H1 (cell line): ENCODE results near the gene NRN1L. TPM values are rescaled to one million over a fixed set of nuclear protein-coding genes. Genes with fewer than 3 reads are reported as not detected.

Experiments
- CTCF ChIA-PET: fragments of 300-600 bp; sonication (Branson Sonifier 250); formaldehyde crosslinking; loops from one replicate; lab custom pipeline; 2021; ENCODE audit not compliant: partially characterized antibody; lab: Charles Lee
- POLR2A ChIA-PET: fragments of 300-600 bp; sonication (Branson Sonifier 250); formaldehyde crosslinking; loops from one replicate; lab custom pipeline; 2021; ENCODE audit warnings: inconsistent platforms; ENCODE audit not compliant: partially characterized antibody; lab: Charles Lee
- DNase-seq, 2 experiments: peaks; one replicate each; pipeline versions ENCODE4 v3.0.0 to v3.0.0-alpha.2; 2010 to 2022; ENCODE audit warnings: low spot score in 2 of 2, low read depth in 1 of 2, mixed read lengths in 1 of 2
- FAIRE-seq: peaks from 2 replicates; lab custom pipeline; 2011; peaks lifted over from hg19 to GRCh38; lab: Jason Lieb, UNC
- H2AFZ ChIP-seq: 2 replicates; pipeline ENCODE4 v1.8.1; 2012; ENCODE audit warnings: low read length, inconsistent platforms
- H2AK5ac ChIP-seq: 2 replicates; pipeline ENCODE4 v1.6.1; 2013; ENCODE audit warnings: low read depth, low read length
- H2BK120ac ChIP-seq: replicated peaks from 2 replicates; pipeline ENCODE3; 2013; ENCODE audit warnings: low read depth, low read length, inconsistent platforms
- H2BK12ac ChIP-seq: 2 replicates; pipeline ENCODE4 v1.6.1; 2013; ENCODE audit warnings: low read depth, low read length
- H2BK15ac ChIP-seq: 2 replicates; pipeline ENCODE4 v1.6.1; 2013; ENCODE audit warnings: low read length
- H2BK20ac ChIP-seq: 2 replicates; pipeline ENCODE4 v1.6.1; 2013; ENCODE audit warnings: low read length
- H2BK5ac ChIP-seq: 2 replicates; pipeline ENCODE4 v1.6.1; 2013; ENCODE audit warnings: low read depth, low read length
- H3K14ac ChIP-seq: 2 replicates; pipeline ENCODE4 v1.6.1; 2013; ENCODE audit warnings: inconsistent platforms; ENCODE audit not compliant: insufficient read length
- H3K18ac ChIP-seq: 2 replicates; pipeline ENCODE4 v1.6.1; 2013; ENCODE audit warnings: low read length; ENCODE audit errors: extremely low read depth
- H3K23ac ChIP-seq: 2 replicates; pipeline ENCODE4 v1.6.1; 2013; ENCODE audit warnings: inconsistent platforms; ENCODE audit not compliant: insufficient read length
- H3K23me2 ChIP-seq: 2 replicates; pipeline ENCODE4 v1.6.1; 2013; ENCODE audit warnings: low read depth, low read length
- H3K27ac ChIP-seq: 2 replicates; pipeline ENCODE4 v1.6.1; 2011; ENCODE audit warnings: low read depth, low read length, inconsistent platforms
- H3K27me3 ChIP-seq, 4 experiments: replicated peaks in 1 of 4; 1 replicate in 1 of 4; 2 replicates in 3 of 4; pipeline versions ENCODE4 v1.6.1 to v1.8.1; 2011 to 2013; ENCODE audit warnings: low read length in 3 of 4, mild to moderate bottlenecking in 3 of 4, inconsistent platforms in 2 of 4, mixed read lengths in 2 of 4, moderate library complexity in 1 of 4; ENCODE audit not compliant: control insufficient read depth in 3 of 4, insufficient read depth in 3 of 4; ENCODE audit errors: extremely low read depth in 1 of 4
- H3K36me3 ChIP-seq, 4 experiments: 2 replicates each; pipeline versions ENCODE4 v1.6.1 to v1.8.1; 2011 to 2013; ENCODE audit warnings: mild to moderate bottlenecking in 4 of 4, low read length in 3 of 4, moderate library complexity in 2 of 4, control low read depth in 1 of 4, inconsistent platforms in 1 of 4; ENCODE audit not compliant: insufficient read depth in 4 of 4, control insufficient read depth in 2 of 4
- H3K4ac ChIP-seq: replicated peaks from 2 replicates; pipeline ENCODE3; 2013; ENCODE audit warnings: low read length, low read depth, mixed read lengths, inconsistent platforms; ENCODE audit not compliant: insufficient read length
- H3K4me1 ChIP-seq, 4 experiments: replicated peaks in 1 of 4; 1 replicate in 1 of 4; 2 replicates in 3 of 4; pipeline versions ENCODE4 v1.6.1 to v1.8.1; 2011 to 2013; ENCODE audit warnings: low read length in 3 of 4, inconsistent platforms in 2 of 4, mixed read lengths in 1 of 4; ENCODE audit not compliant: insufficient read depth in 4 of 4, control insufficient read depth in 3 of 4
- H3K4me2 ChIP-seq, 2 experiments: 2 replicates each; pipeline versions ENCODE4 v1.6.1 to v1.8.1; 2011 to 2013; ENCODE audit warnings: low read depth in 2 of 2, low read length in 2 of 2, control low read depth in 1 of 2, inconsistent platforms in 1 of 2, mild to moderate bottlenecking in 1 of 2; ENCODE audit not compliant: insufficient read depth in 1 of 2
- H3K4me3 ChIP-seq, 4 experiments: fragments of 200-600, 300-600 bp in 1 of 4; sonication (generic), shearing (Covaris generic), sonication (Bioruptor Twin) in 1 of 4; 2 replicates each; pipeline versions ENCODE4 v1.5.1 to v1.8.1; 2011 to 2016; ENCODE audit warnings: low read length in 4 of 4, low read depth in 3 of 4, control low read depth in 2 of 4, inconsistent platforms in 2 of 4, mild to moderate bottlenecking in 2 of 4, mixed read lengths in 1 of 4, moderate library complexity in 1 of 4; ENCODE audit not compliant: insufficient read depth in 2 of 4; ENCODE audit errors: extremely low read depth in 1 of 4
- H3K56ac ChIP-seq: replicated peaks from 2 replicates; pipeline ENCODE3; 2013; ENCODE audit warnings: low read depth, mild to moderate bottlenecking, mixed read lengths, low read length, inconsistent platforms; ENCODE audit not compliant: insufficient read length
- H3K79me1 ChIP-seq: 2 replicates; pipeline ENCODE4 v1.6.1; 2013; ENCODE audit warnings: low read depth, low read length, control low read depth
- H3K79me2 ChIP-seq, 2 experiments: 2 replicates each; pipeline versions ENCODE4 v1.6.1 to v1.8.1; 2012 to 2013; ENCODE audit warnings: low read length in 2 of 2, mild to moderate bottlenecking in 2 of 2, inconsistent platforms in 1 of 2; ENCODE audit not compliant: insufficient read depth in 2 of 2, control insufficient read depth in 1 of 2
- H3K9ac ChIP-seq, 4 experiments: replicated peaks in 1 of 4; 1 replicate in 1 of 4; 2 replicates in 3 of 4; pipeline versions ENCODE4 v1.6.1 to v1.8.1; 2011 to 2013; ENCODE audit warnings: low read depth in 3 of 4, low read length in 3 of 4, control low read depth in 2 of 4, mild to moderate bottlenecking in 2 of 4, moderate library complexity in 2 of 4, inconsistent platforms in 1 of 4; ENCODE audit errors: extremely low read depth in 1 of 4
- H3K9me3 ChIP-seq, 2 experiments: 2 replicates each; pipeline versions ENCODE4 v1.6.1 to v1.8.1; 2012 to 2013; ENCODE audit warnings: mild to moderate bottlenecking in 2 of 2, moderate library complexity in 2 of 2, control low read depth in 1 of 2, inconsistent platforms in 1 of 2, low read depth in 1 of 2, low read length in 1 of 2, mixed read lengths in 1 of 2; ENCODE audit not compliant: insufficient read depth in 2 of 2
- H4K20me1 ChIP-seq, 2 experiments: replicated peaks in 1 of 2; 2 replicates each; pipeline versions ENCODE3 to v1.8.1; 2011 to 2013; ENCODE audit warnings: inconsistent platforms in 2 of 2, low read length in 2 of 2, mild to moderate bottlenecking in 1 of 2; ENCODE audit not compliant: insufficient read depth in 2 of 2, control insufficient read depth in 1 of 2
- H4K5ac ChIP-seq: 2 replicates; pipeline ENCODE4 v1.6.1; 2013; ENCODE audit warnings: low read length, low read depth, mixed read lengths, inconsistent platforms; ENCODE audit not compliant: insufficient read length
- H4K8ac ChIP-seq: 2 replicates; pipeline ENCODE4 v1.8.0; 2013; ENCODE audit warnings: mild to moderate bottlenecking, moderate library complexity, low read length, inconsistent platforms; ENCODE audit not compliant: insufficient read depth; ENCODE audit errors: extremely low read depth
- H4K91ac ChIP-seq: replicated peaks from 2 replicates; pipeline ENCODE3; 2013; ENCODE audit warnings: low read length, mixed read lengths, inconsistent platforms; ENCODE audit not compliant: insufficient read length
- CTBP2 ChIP-seq: IDR thresholded peaks from 2 replicates; pipeline ENCODE4 v1.7.0; 2011; ENCODE audit warnings: borderline replicate concordance, mild to moderate bottlenecking, moderate library complexity, mixed read lengths, low read length; ENCODE audit not compliant: insufficient read depth, insufficient read length
- HDAC6 ChIP-seq: IDR thresholded peaks from one replicate; pipeline ENCODE4 v1.7.1; 2012; ENCODE audit warnings: low read depth, mild to moderate bottlenecking, inconsistent platforms, low read length, moderate library complexity
- KDM4A ChIP-seq: IDR thresholded peaks from one replicate; pipeline ENCODE4 v1.7.1; 2012; ENCODE audit warnings: low read depth, mild to moderate bottlenecking, moderate library complexity, low read length, inconsistent platforms; ENCODE audit not compliant: severe bottlenecking
- KDM5A ChIP-seq: fragments of 200-600 bp; IDR thresholded peaks from 2 replicates; pipeline ENCODE4 v1.7.1; 2012; ENCODE audit warnings: mild to moderate bottlenecking, low read length, inconsistent platforms, mixed read lengths
- PHF8 ChIP-seq: fragments of 200-600 bp; sonication (generic); conservative IDR thresholded peaks from 2 replicates; pipeline ENCODE4 v1.7.1; 2012; ENCODE audit warnings: low read depth, mild to moderate bottlenecking, inconsistent platforms, low read length, moderate library complexity
- POLR2A ChIP-seq, 2 experiments: IDR thresholded peaks; 1 replicate in 1 of 2; 2 replicates in 1 of 2; pipeline ENCODE4 v1.6.1; 2011; ENCODE audit warnings: low read depth in 2 of 2, low read length in 2 of 2, mild to moderate bottlenecking in 2 of 2; ENCODE audit errors: control extremely low read depth in 1 of 2
- RBBP5 ChIP-seq: IDR thresholded peaks from 2 replicates; pipeline ENCODE4 v1.7.1; 2012; ENCODE audit warnings: low read depth, mild to moderate bottlenecking, inconsistent platforms, low read length, moderate library complexity, borderline replicate concordance
- SP4 ChIP-seq: IDR thresholded peaks from 2 replicates; pipeline ENCODE4 v1.6.1; 2012; ENCODE audit warnings: low read length, inconsistent platforms
- SUZ12 ChIP-seq: fragments of 200-600 bp; sonication (generic); IDR thresholded peaks from 2 replicates; pipeline ENCODE4 v1.6.1; 2012; ENCODE audit warnings: mild to moderate bottlenecking, inconsistent platforms, low read length, moderate library complexity, mixed read lengths
- TAF1 ChIP-seq: IDR thresholded peaks from 2 replicates; pipeline ENCODE4 v1.6.1; 2011; ENCODE audit warnings: mild to moderate bottlenecking, low read depth, low read length
- TCF12 ChIP-seq: IDR thresholded peaks from 2 replicates; pipeline ENCODE4 v1.6.1; 2011; ENCODE audit warnings: low read depth, mild to moderate bottlenecking, low read length
- TEAD4 ChIP-seq: IDR thresholded peaks from 2 replicates; pipeline ENCODE4 v1.6.1; 2012; ENCODE audit warnings: low read depth, low read length, inconsistent platforms, mixed read lengths
- ZNF274 ChIP-seq: IDR thresholded peaks from 2 replicates; pipeline ENCODE4 v1.7.0; 2012; ENCODE audit warnings: low read length, borderline replicate concordance; ENCODE audit errors: extremely low read depth
- whole genome bisulfite sequencing, 2 experiments: shearing (Covaris generic) in 1 of 2; methylation state at CpG; one replicate each; pipeline versions ENCODE4 v1.1.6 to v1.1.7; 2013 to 2015; ENCODE audit warnings: low lambda C conversion rate in 2 of 2, mixed read lengths in 2 of 2, inconsistent platforms in 1 of 2, low coverage in 1 of 2, missing lambda C conversion rate in 1 of 2; ENCODE audit not compliant: insufficient replicate concordance in 2 of 2, insufficient coverage in 1 of 2, insufficient read length in 1 of 2; ENCODE audit errors: extremely low coverage in 1 of 2, missing lambda C conversion rate in 1 of 2; 5-methylcytosine and 5-hydroxymethylcytosine counted together
- polyA plus RNA-seq, 7 experiments: library from polyadenylated mRNA; depleted of rRNA in 3 of 7; stranded (reverse) in 5 of 7; unstranded in 2 of 7; fragments of >200 nt in 5 of 7; fragments of 200-250 nt in 2 of 7; gene quantifications; 1 replicate in 5 of 7; 2 replicates in 1 of 7; 4 replicates in 1 of 7; pipeline versions ENCODE4 v1.2.1 to v1.2.3, GENCODE V29; 2011 to 2013; ENCODE audit warnings: missing spikeins in 2 of 7, mixed read lengths in 2 of 7
- total RNA-seq: library from RNA; stranded (reverse); fragmentation: NEBNext Ultra II Directional; extraction: Animal tissue kit (Norgen Biotek cat#: 25700); gene quantifications from 2 replicates; pipeline ENCODE4 v1.2.1, GENCODE V29; 2021
- TF ChIP-seq, protein P1 (sequence below): IDR thresholded peaks from 2 replicates; pipeline ENCODE4 v1.6.1; 2012; ENCODE audit warnings: inconsistent platforms

The NRN1L gene
- total and polyA plus RNA-seq, 2 of the 8 experiments (the other 6 are each of a cell fraction or from before 2014, with no cell fraction given), result 4.1 to 35.2 TPM

DNA sequence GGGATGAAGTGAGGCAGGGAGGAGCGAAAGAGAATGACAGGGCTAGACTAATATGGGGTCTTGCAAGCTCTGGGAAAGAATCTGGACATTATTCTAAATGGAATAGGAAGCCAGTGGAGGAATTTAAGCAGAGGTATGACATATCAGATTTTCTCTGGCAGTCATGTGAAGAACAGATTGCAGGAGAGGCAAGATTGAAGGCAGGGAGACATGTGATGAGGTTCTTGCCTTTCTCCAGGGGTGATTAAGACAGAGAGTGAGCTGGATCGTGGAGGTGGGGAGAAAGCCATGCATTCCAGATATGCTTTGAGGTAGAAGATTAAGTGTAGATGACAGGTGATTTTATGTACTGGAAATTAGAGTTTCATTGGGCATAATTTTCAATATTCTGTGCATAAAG, 46.9 kb upstream of the NRN1L start:
- Histone ChIP-seq H4K5ac (no peak overlapping the region), H3K9ac (no peak overlapping the region), H2BK20ac (no peak overlapping the region), H4K20me1 (peaks cover 0 to 3% of the 10 kb centered on the region in 2 experiments), H2BK15ac (0 out of 2 replicates have a peak overlapping the region, but pooled peaks have one; percentile 72), H3K79me2 (peaks cover 0 to 3% of the 10 kb centered on the region in 2 experiments; a peak in 2 of 4 replicates), H3K4me1 (peaks cover 0 to 5% (median 3%) of the 10 kb centered on the region in 4 experiments; a peak in 4 of 7 replicates), H3K27ac (no peak overlapping the region), H3K4me3 (no peak overlapping the region), H3K4me2 (no peak overlapping the region), H3K23ac (no peak overlapping the region), H2BK12ac (no peak overlapping the region), H4K91ac (no peak overlapping the region), H3K14ac (no peak overlapping the region), H3K79me1 (no peaks in the 10 kb centered on the region; the same call in 1 of the 2 replicates), H3K36me3 (no peaks in the 10 kb centered on the region), H2BK5ac (no peak overlapping the region), H2AK5ac (no peak overlapping the region), H3K9me3 (no peaks in the 10 kb centered on the region), H3K23me2 (peaks cover 11% of the 10 kb centered on the region), H3K56ac (no peak overlapping the region), H2AFZ (no peak overlapping the region), H3K4ac (no peak overlapping the region), H4K8ac (no peak overlapping the region), H3K18ac (no peak overlapping the region), H2BK120ac (no peak overlapping the region), H3K27me3 (no peaks in the 10 kb centered on the region)
- DNase-seq (no peak), FAIRE-seq (no peak)
- 91% methylated on average over 2 of the region's 2 CpGs; no CpG with 5 or more reads in 1 of the 2 experiments for WGBS, 2 experiments
- ChIA-PET POLR2A (interaction anchor here (1.3 kb wide), 1 partner anchor 8 kb away, joined by 3 read pairs; no protein-coding TSS in a partner anchor), CTCF (interaction anchor here (0.6 to 1.0 kb wide), 2 partner anchors 10 to 70 kb away, joined by 4 read pairs; partner anchors contain the start of gene CENPT)
- TF ChIP-seq KDM4A (no peak), ZNF274 (no peak), PHF8 (no peak), HDAC6 (no peak), TCF12 (no peak), SP4 (no peak), TEAD4 (no peak), RBBP5 (no peak), SUZ12 (no peak), KDM5A (no peak), CTBP2 (no peak), POLR2A (IDR thresholded peaks at IDR 0.05; ENCODE audit: control extremely low read depth in 1 of 2, low read depth in 2 of 2, low read length in 2 of 2) (no peak), TAF1 (no peak)
- TF ChIP-seq, protein P1, sequence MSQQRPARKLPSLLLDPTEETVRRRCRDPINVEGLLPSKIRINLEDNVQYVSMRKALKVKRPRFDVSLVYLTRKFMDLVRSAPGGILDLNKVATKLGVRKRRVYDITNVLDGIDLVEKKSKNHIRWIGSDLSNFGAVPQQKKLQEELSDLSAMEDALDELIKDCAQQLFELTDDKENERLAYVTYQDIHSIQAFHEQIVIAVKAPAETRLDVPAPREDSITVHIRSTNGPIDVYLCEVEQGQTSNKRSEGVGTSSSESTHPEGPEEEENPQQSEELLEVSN, result no peak
